PC-9 (cell line): ENCODE results near the gene TK2. TPM values are rescaled to one million over a fixed set of nuclear protein-coding genes. Genes with fewer than 3 reads are reported as not detected.

Experiments
- BruUV-seq: library from RNA; stranded (reverse); fragments of 400-500 nt; replicated peaks from 2 replicates; lab custom pipeline; 2021; lab: Mats Ljungman, UMichigan
- CTCF ChIA-PET: fragments of 300-600 bp; sonication (Branson Sonifier 250); formaldehyde crosslinking; loops from one replicate; lab custom pipeline; 2022; ENCODE audit warnings: antibody characterized with exemption; lab: Charles Lee
- POLR2A ChIA-PET: fragments of 300-600 bp; sonication (Branson Sonifier 250); formaldehyde crosslinking; loops from one replicate; lab custom pipeline; 2022; ENCODE audit warnings: antibody characterized with exemption; ENCODE audit not compliant: unreplicated experiment; lab: Charles Lee
- DNase-seq, 2 experiments: peaks; one replicate each; pipeline versions ENCODE4 v3.0.0 to v3.0.0-alpha.2; 2015 to 2022; ENCODE audit warnings: mixed read lengths in 1 of 2
- H2AFZ ChIP-seq: fragments of 200-600 bp; sonication (generic); 2 replicates; pipeline ENCODE4 v1.8.1; 2017; ENCODE audit warnings: antibody characterized with exemption
- H3F3A ChIP-seq: fragments of 200-600 bp; sonication (generic); 2 replicates; pipeline ENCODE4 v1.8.1; 2017; ENCODE audit warnings: antibody characterized with exemption, mild to moderate bottlenecking, low read depth; ENCODE audit not compliant: insufficient read depth
- H3K27ac ChIP-seq: fragments of 200-600 bp; sonication (generic); 2 replicates; pipeline ENCODE4 v1.6.1; 2016; ENCODE audit warnings: mixed run types
- H3K27me3 ChIP-seq: fragments of 200-600 bp; sonication (generic); 2 replicates; pipeline ENCODE4 v1.6.1; 2016; ENCODE audit warnings: low read depth, mixed run types; ENCODE audit not compliant: insufficient read depth
- H3K36me3 ChIP-seq: fragments of 200-600 bp; sonication (generic); 2 replicates; pipeline ENCODE4 v1.6.1; 2016; ENCODE audit warnings: low read depth, mixed run types
- H3K4me1 ChIP-seq: fragments of 200-600 bp; sonication (generic); replicated peaks from 2 replicates; pipeline ENCODE4 v1.6.1; 2016; ENCODE audit warnings: mixed run types; ENCODE audit not compliant: insufficient read depth
- H3K4me2 ChIP-seq: fragments of 200-600 bp; sonication (generic); 2 replicates; pipeline ENCODE4 v1.6.1; 2017; ENCODE audit warnings: mixed run types
- H3K4me3 ChIP-seq: fragments of 200-600 bp; sonication (generic); 2 replicates; pipeline ENCODE4 v1.6.1; 2016; ENCODE audit warnings: mixed run types
- H3K79me2 ChIP-seq: fragments of 200-600 bp; sonication (generic); 2 replicates; pipeline ENCODE4 v1.6.1; 2017; ENCODE audit warnings: low read depth, mixed run types
- H3K9me2 ChIP-seq: fragments of 200-600 bp; sonication (generic); 2 replicates; pipeline ENCODE4 v1.8.1; 2017; ENCODE audit warnings: mild to moderate bottlenecking; ENCODE audit not compliant: insufficient read depth
- H3K9me3 ChIP-seq: fragments of 200-600 bp; sonication (generic); 2 replicates; pipeline ENCODE4 v1.8.1; 2016; ENCODE audit warnings: low read depth; ENCODE audit not compliant: insufficient read depth
- H4K20me1 ChIP-seq: fragments of 200-600 bp; sonication (generic); 2 replicates; pipeline ENCODE4 v1.8.1; 2017; ENCODE audit not compliant: insufficient read depth
- EZH2 ChIP-seq: fragments of 200-600 bp; sonication (generic); IDR thresholded peaks from 2 replicates; pipeline ENCODE4 v1.8.0; 2017; ENCODE audit warnings: antibody characterized with exemption, low read depth
- intact Hi-C: fragments of 100-400 bp; cut with micrococcal nuclease; formaldehyde crosslinking; loops from one replicate; pipeline ENCODE4 v1.10.0; 2022; ENCODE audit not compliant: unreplicated experiment
- total RNA-seq: library from RNA; stranded (reverse); gene quantifications from 2 replicates; pipeline ENCODE4 v1.2.3, GENCODE V29; 2021
- TF ChIP-seq, protein P1 (sequence below): fragments of 200-600 bp; sonication (generic); conservative IDR thresholded peaks from 2 replicates; pipeline ENCODE4 v1.6.1; 2017; ENCODE audit warnings: mixed run types, antibody characterized with exemption, mild to moderate bottlenecking, moderate library complexity

The TK2 gene
- total RNA-seq, 1 experiment from 2014 or later = 20.1 TPM

DNA sequence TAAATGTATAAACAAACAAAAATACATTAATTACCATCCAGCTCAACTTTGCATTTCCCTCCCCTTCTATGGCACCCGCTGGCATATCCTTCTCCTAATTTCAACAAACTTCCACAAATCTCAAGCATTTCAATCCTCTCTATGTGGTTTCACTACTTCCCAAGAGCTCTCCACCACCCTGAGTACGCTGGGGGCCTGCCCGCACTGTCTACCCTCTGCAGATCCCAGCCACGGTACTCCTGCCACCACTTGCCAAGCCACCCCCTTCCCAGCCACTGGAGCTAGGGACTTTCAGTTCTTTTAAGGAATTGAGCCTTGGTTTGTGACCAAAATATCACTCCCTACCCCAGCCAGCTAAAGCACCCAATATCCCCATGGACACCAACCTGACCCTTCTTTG, 1.9 kb downstream of the TK2 start:
- H3K4me3 ChIP-seq = no peak overlapping the region
- H3K4me1 ChIP-seq = peaks cover 20% of the 10 kb centered on the region
- no peak for TF ChIP-seq EZH2
- TF ChIP-seq, protein P1, sequence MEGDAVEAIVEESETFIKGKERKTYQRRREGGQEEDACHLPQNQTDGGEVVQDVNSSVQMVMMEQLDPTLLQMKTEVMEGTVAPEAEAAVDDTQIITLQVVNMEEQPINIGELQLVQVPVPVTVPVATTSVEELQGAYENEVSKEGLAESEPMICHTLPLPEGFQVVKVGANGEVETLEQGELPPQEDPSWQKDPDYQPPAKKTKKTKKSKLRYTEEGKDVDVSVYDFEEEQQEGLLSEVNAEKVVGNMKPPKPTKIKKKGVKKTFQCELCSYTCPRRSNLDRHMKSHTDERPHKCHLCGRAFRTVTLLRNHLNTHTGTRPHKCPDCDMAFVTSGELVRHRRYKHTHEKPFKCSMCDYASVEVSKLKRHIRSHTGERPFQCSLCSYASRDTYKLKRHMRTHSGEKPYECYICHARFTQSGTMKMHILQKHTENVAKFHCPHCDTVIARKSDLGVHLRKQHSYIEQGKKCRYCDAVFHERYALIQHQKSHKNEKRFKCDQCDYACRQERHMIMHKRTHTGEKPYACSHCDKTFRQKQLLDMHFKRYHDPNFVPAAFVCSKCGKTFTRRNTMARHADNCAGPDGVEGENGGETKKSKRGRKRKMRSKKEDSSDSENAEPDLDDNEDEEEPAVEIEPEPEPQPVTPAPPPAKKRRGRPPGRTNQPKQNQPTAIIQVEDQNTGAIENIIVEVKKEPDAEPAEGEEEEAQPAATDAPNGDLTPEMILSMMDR = no peak
- no peaks in the 10 kb centered on the region for H3K9me2 ChIP-seq
- no peak for DNase-seq
- H3K36me3 ChIP-seq = no peaks in the 10 kb centered on the region
- peaks cover 5% of the 10 kb centered on the region for H3K79me2 ChIP-seq
- intact Hi-C loops = no loop called here
- H2AFZ ChIP-seq = no peak overlapping the region
- no peaks in the 10 kb centered on the region for H4K20me1 ChIP-seq
- no peaks in the 10 kb centered on the region for H3K9me3 ChIP-seq
- CTCF ChIA-PET = no interaction called here
- BruUV-seq = no TSS peak
- POLR2A ChIA-PET = interaction anchor here (0.6 kb wide), 2 partner anchors 14 to 421 kb away, joined by 3 read pairs; no protein-coding TSS in a partner anchor
- H3K27me3 ChIP-seq = no peaks in the 10 kb centered on the region
- no peak overlapping the region for H3K27ac ChIP-seq
- H3K4me2 ChIP-seq = no peak overlapping the region
- peaks cover 10% of the 10 kb centered on the region; the same call in 1 of the 2 replicates for H3F3A ChIP-seq

DNA sequence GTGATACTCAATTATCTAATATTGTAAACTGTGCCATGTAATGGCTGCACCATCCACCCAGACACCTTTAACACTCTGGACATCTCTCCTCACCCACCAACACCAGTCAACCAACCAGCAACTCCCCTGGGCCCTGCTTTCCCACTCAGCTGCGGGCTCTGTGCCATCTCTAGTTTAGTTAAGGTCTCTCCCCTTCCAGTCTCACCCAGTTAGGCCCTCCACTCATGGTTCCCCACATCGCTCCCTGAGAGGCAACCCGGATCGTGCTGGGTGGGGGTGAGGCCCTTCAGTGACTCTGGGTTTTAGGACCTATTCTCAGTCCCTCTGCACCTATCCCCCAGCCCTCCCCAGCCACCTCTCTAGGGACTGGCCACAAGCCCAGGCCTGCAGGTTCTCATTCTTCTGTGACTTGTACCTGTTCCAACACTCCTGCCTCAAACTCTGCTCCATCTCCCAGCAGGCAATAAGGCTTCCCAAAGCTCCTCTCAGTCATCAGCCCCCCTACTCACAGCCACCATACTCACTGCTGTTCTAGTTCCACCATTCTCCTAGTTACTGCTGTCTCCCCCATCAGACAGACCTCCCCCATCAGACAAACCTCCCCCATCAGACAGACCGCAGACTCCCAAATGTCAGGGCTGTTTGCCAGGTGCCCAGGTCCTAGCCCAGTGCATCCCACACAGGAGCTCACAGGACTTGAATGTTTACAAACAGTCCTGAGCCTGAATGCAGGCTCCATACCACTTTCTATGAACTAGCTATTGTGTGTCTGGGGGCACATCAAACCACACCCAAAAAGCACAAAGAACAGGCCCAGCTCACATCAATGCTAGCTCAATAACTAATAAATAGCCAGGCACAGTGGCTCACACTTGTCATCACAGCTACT, 2.6 kb downstream of the TK2 start:
- intact Hi-C loops = no loop called here
- H2AFZ ChIP-seq = no peak overlapping the region
- H3K27me3 ChIP-seq = no peaks in the 10 kb centered on the region
- no peaks in the 10 kb centered on the region for H3K79me2 ChIP-seq
- BruUV-seq = no TSS peak
- no peak overlapping the region for H3K4me2 ChIP-seq
- H3K4me3 ChIP-seq = no peak overlapping the region
- H3F3A ChIP-seq = peaks cover 10% of the 10 kb centered on the region; the same call in 1 of the 2 replicates
- H3K9me3 ChIP-seq = no peaks in the 10 kb centered on the region
- no peak for DNase-seq
- POLR2A ChIA-PET = interaction anchor here (0.6 kb wide), 1 partner anchor 14 kb away, joined by 3 read pairs; no protein-coding TSS in a partner anchor
- H3K36me3 ChIP-seq = no peaks in the 10 kb centered on the region
- CTCF ChIA-PET = no interaction called here
- no peaks in the 10 kb centered on the region for H4K20me1 ChIP-seq
- TF ChIP-seq, protein P1 = no peak
- no peak for TF ChIP-seq EZH2
- no peak overlapping the region for H3K27ac ChIP-seq
- H3K4me1 ChIP-seq = peaks cover 16% of the 10 kb centered on the region
- H3K9me2 ChIP-seq = no peaks in the 10 kb centered on the region

DNA sequence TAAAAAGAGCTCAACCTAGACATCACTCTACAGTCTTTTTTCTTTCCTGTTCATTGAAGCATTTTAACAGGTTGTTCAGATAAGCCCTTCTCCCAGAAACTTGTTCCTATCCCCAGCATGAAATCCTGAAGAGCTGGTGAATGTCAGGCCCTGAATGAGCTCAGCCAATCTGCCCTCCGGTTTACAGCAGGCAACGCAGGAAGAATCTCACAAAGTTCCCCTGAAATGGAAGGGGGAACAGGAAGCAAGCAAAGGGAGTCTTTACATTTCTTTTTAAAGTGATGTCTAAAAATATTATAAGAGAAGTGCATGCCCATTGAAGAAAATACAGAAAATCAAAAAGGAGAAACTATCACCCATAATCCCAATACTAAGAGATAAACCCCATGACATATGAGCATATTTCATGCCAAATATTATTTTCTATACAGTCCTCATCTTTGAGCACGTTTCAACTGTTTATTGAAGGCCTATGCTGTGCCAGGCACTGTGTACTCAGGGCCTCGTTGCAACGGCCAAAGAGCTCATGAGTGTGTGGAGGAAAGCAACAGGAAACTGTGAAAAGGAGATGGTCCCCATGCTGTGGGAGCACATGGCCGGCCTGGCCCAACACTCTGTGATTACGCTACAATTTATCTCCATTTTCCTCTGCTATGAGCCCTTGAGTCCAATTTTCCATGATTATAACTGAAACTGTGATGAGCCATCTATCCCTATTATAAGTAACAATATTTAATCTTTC, 5.7 kb downstream of the TK2 start:
- intact Hi-C loops = no loop called here
- ChIA-PET POLR2A (interaction anchor here (0.6 kb wide), 1 partner anchor 182 kb away, joined by 5 read pairs; no protein-coding TSS in a partner anchor), CTCF (no interaction called here)

More for the DNA sequence above, 5.7 kb downstream of the TK2 start:
- no peak for DNase-seq
- Histone ChIP-seq H3K4me2 (no peak overlapping the region), H3K79me2 (no peaks in the 10 kb centered on the region), H2AFZ (no peak overlapping the region), H3K36me3 (no peaks in the 10 kb centered on the region), H3K9me2 (no peaks in the 10 kb centered on the region), H3K27me3 (no peaks in the 10 kb centered on the region), H4K20me1 (no peaks in the 10 kb centered on the region), H3K4me3 (no peak overlapping the region), H3K9me3 (no peaks in the 10 kb centered on the region), H3K27ac (no peak overlapping the region), H3K4me1 (no peaks in the 10 kb centered on the region; the same call in 1 of the 2 replicates), H3F3A (peaks cover 7% of the 10 kb centered on the region; the same call in 1 of the 2 replicates)
- TF ChIP-seq, protein P1 = no peak
- no TSS peak for BruUV-seq
